OCI-LY1 (cell line): ENCODE measurements around the gene DUSP16.

Experiments used
- H2AFZ ChIP-seq: fragments of 200-600 bp; sonication (generic), shearing (Covaris generic); 2 replicates; pipeline ENCODE4 v1.6.0; 2014; ENCODE audit warnings: antibody characterized with exemption, mild to moderate bottlenecking, low read length
- H3F3A ChIP-seq: fragments of 200-600 bp; sonication (generic), shearing (Covaris generic); 2 replicates; pipeline ENCODE4 v1.6.0; 2014; ENCODE audit warnings: mild to moderate bottlenecking, antibody characterized with exemption, low read length, moderate library complexity; ENCODE audit not compliant: insufficient read depth
- H3K27ac ChIP-seq: fragments of 200-600 bp; sonication (generic); 2 replicates; pipeline ENCODE4 v1.5.1; 2014; ENCODE audit warnings: low read length, mixed run types, mild to moderate bottlenecking, low read depth; ENCODE audit not compliant: poor library complexity, severe bottlenecking
- H3K27me3 ChIP-seq: fragments of 200-600 bp; sonication (generic); 2 replicates; pipeline ENCODE4 v1.6.0; 2014; ENCODE audit warnings: antibody characterized with exemption, mild to moderate bottlenecking, low read length, moderate library complexity; ENCODE audit not compliant: insufficient read depth
- H3K36me3 ChIP-seq: fragments of 200-600 bp; sonication (generic); 2 replicates; pipeline ENCODE4 v1.6.1; 2014; ENCODE audit warnings: mild to moderate bottlenecking, antibody characterized with exemption, low read length, moderate library complexity, mixed read lengths; ENCODE audit not compliant: insufficient read depth
- H3K4me1 ChIP-seq: fragments of 200-600 bp; sonication (generic); 2 replicates; pipeline ENCODE4 v1.5.1; 2014; ENCODE audit warnings: mild to moderate bottlenecking, low read length, moderate library complexity; ENCODE audit not compliant: insufficient read depth, severe bottlenecking
- H3K4me2 ChIP-seq: fragments of 200-600 bp; sonication (generic), shearing (Covaris generic); 2 replicates; pipeline ENCODE4 v1.6.1; 2014; ENCODE audit warnings: low read length
- H3K4me3 ChIP-seq: fragments of 200-600 bp; sonication (generic); 2 replicates; pipeline ENCODE4 v1.5.1; 2014; ENCODE audit warnings: low read length, low read depth, mild to moderate bottlenecking, mixed read lengths; ENCODE audit not compliant: poor library complexity, severe bottlenecking
- H3K79me2 ChIP-seq: fragments of 200-600 bp; shearing (Covaris generic); 2 replicates; pipeline ENCODE4 v1.6.1; 2016; ENCODE audit warnings: mixed run types, low read length, mixed read lengths; ENCODE audit not compliant: insufficient read depth
- H3K9ac ChIP-seq: fragments of 200-600 bp; sonication (generic), shearing (Covaris generic); 2 replicates; pipeline ENCODE4 v1.6.1; 2014; ENCODE audit warnings: mild to moderate bottlenecking, low read length, mixed read lengths
- H3K9me2 ChIP-seq: fragments of 200-600 bp; sonication (generic), shearing (Covaris generic); 2 replicates; pipeline ENCODE4 v1.6.1; 2014; ENCODE audit warnings: low read depth, mild to moderate bottlenecking, low read length, mixed read lengths
- H3K9me3 ChIP-seq: fragments of 200-600 bp; shearing (Covaris generic); 2 replicates; pipeline ENCODE4 v1.6.1; 2014; ENCODE audit warnings: low read length, mixed read lengths
- H4K20me1 ChIP-seq: fragments of 200-600 bp; sonication (generic), shearing (Covaris generic); 2 replicates; pipeline ENCODE4 v1.6.0; 2016; ENCODE audit warnings: mild to moderate bottlenecking, low read length; ENCODE audit not compliant: insufficient read depth
- CTCF ChIP-seq: fragments of 200-600 bp; sonication (generic), shearing (Covaris generic); IDR thresholded peaks from 2 replicates; pipeline ENCODE4 v1.5.1; 2017; ENCODE audit warnings: mild to moderate bottlenecking, antibody characterized with exemption, low read length, moderate library complexity, mixed read lengths
- EZH2 ChIP-seq: fragments of 200-600 bp; sonication (generic), shearing (Covaris generic); IDR thresholded peaks from 2 replicates; pipeline ENCODE4 v1.8.0; 2017; ENCODE audit warnings: borderline replicate concordance, mixed run types, mild to moderate bottlenecking, antibody characterized with exemption, low read length, moderate library complexity, mixed read lengths

Gene DUSP16

GRCh38 chr12:12442548-12443071 lies 120.1 kb downstream of the DUSP16 start:
- no peak overlapping the region for H3K27ac ChIP-seq
- no peaks in the 10 kb centered on the region for H3F3A ChIP-seq
- H3K36me3 ChIP-seq, result peaks cover 3% of the 10 kb centered on the region; the same call in 1 of the 2 replicates
- TF ChIP-seq EZH2, result no peak
- no peak for TF ChIP-seq CTCF
- H3K27me3 ChIP-seq, result no peaks in the 10 kb centered on the region
- no peak overlapping the region for H3K4me3 ChIP-seq
- no peak overlapping the region for H3K9ac ChIP-seq
- no peak overlapping the region for H3K4me2 ChIP-seq
- H2AFZ ChIP-seq, result no peak overlapping the region
- H3K9me3 ChIP-seq, result no peaks in the 10 kb centered on the region
- H3K9me2 ChIP-seq, result no peaks in the 10 kb centered on the region
- no peaks in the 10 kb centered on the region for H3K79me2 ChIP-seq
- H4K20me1 ChIP-seq, result no peaks in the 10 kb centered on the region
- no peaks in the 10 kb centered on the region for H3K4me1 ChIP-seq

GRCh38 chr12:12441843-12442461 lies 120.7 kb downstream of the DUSP16 start:
- no peaks in the 10 kb centered on the region for H3K4me1 ChIP-seq
- no peaks in the 10 kb centered on the region for H3K79me2 ChIP-seq
- H3K9me2 ChIP-seq, result no peaks in the 10 kb centered on the region
- no peaks in the 10 kb centered on the region for H4K20me1 ChIP-seq
- H3F3A ChIP-seq, result no peaks in the 10 kb centered on the region
- H3K4me3 ChIP-seq, result no peak overlapping the region
- H3K4me2 ChIP-seq, result no peak overlapping the region
- no peak for TF ChIP-seq CTCF
- no peak for TF ChIP-seq EZH2
- no peaks in the 10 kb centered on the region for H3K9me3 ChIP-seq
- H3K9ac ChIP-seq, result no peak overlapping the region
- peaks cover 9% of the 10 kb centered on the region for H3K36me3 ChIP-seq
- no peak overlapping the region for H2AFZ ChIP-seq
- H3K27me3 ChIP-seq, result no peaks in the 10 kb centered on the region
- H3K27ac ChIP-seq, result no peak overlapping the region

GRCh38 chr12:12441429-12441807 lies 121.2 kb downstream of the DUSP16 start:
- Histone ChIP-seq H3K4me1 (no peaks in the 10 kb centered on the region), H3K9ac (no peak overlapping the region), H3K27ac (no peak overlapping the region)

More at GRCh38 chr12:12441429-12441807, 121.2 kb downstream of the DUSP16 start:
- Histone ChIP-seq H3K79me2 (no peaks in the 10 kb centered on the region), H2AFZ (no peak overlapping the region), H3K4me3 (no peak overlapping the region), H4K20me1 (no peaks in the 10 kb centered on the region), H3K36me3 (peaks cover 15% of the 10 kb centered on the region), H3K27me3 (no peaks in the 10 kb centered on the region), H3K4me2 (no peak overlapping the region), H3F3A (no peaks in the 10 kb centered on the region), H3K9me2 (no peaks in the 10 kb centered on the region), H3K9me3 (no peaks in the 10 kb centered on the region)
- no peak for TF ChIP-seq EZH2
- TF ChIP-seq CTCF, result no peak
